ENCODE results near the gene ADAP1.

Gene ADAP1

DNA sequence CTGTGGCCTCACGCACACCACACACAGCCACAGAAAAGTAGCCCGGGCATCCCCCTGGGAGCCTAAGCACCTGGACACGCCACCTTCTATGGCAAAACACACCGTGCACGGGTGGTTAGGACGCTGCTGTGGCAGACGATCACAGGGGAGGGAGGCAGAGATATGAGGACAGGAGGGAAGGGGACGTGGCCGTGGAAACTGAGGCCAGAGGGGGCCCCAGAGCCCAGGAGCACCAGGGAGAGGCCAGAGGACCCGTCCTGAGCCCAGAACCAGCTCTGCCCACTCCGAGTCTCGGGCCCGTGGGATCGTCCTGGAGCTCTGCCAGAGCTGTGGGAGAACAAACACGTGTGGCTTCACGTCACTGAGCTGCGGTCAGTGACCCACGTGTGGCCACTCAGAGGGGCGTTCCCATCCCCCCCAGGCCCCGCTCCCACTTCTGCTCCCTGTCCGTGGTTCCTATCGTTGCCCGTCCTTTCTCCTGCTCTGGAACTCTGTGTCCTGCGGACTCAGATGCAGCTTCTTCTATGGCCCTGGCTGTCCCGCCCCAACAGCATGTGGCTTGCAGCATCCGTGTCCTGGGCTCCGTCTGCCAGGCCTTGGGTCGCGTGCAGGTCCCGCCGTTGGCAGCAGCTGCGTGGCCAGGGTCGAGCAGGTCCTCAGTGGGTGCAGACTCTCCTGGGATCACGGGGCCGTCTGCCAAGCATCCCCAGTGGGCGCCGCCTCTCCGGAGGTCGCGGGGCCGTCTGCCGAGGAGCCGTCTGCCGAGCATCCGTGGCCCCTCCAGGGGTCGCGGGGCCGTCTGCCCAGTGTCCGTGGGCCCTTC lies 47.1 kb downstream of the ADAP1 start:
- no peak for DNase-seq

DNA sequence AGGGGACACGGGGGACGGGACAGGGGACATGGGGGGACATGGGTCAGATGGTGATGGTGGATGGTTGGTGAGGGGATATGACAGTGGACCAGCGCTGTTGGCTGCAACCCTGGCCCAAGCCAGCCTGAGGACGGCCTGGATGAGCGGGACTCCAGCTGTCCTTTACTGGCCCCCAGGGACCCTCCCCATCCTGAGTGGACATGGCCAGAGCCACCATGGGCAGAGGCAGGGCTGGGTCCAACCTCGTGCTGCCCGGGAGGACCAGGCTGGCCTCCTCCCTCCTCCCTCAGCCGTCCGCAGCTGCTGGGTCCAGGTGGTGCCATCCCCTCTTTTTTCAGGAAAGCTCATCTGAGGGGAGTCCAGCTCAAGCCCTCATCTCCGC lies 47.7 kb downstream of the ADAP1 start:
- DNase-seq, result no peak

DNA sequence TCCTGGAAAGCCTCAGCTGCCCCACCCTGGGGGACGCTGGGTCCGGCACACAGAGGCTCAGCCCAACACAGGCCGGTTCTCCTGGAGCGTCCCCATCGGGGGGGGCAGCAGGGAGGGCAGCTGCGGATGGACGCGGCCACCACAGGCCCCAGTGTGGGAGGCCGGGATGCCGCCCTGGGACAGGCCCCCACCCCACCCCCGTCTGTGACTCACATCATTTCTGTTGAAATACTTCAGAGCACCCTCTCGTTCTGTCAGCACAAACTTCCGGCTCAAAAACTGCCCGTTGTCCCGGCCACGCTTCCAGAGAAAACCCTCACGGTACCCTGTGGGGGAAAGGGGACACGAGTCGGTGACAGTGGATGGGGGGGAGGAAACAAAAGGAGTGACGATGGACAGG lies 49.6 kb downstream of the ADAP1 start:
- DNase-seq, result no peak

DNA sequence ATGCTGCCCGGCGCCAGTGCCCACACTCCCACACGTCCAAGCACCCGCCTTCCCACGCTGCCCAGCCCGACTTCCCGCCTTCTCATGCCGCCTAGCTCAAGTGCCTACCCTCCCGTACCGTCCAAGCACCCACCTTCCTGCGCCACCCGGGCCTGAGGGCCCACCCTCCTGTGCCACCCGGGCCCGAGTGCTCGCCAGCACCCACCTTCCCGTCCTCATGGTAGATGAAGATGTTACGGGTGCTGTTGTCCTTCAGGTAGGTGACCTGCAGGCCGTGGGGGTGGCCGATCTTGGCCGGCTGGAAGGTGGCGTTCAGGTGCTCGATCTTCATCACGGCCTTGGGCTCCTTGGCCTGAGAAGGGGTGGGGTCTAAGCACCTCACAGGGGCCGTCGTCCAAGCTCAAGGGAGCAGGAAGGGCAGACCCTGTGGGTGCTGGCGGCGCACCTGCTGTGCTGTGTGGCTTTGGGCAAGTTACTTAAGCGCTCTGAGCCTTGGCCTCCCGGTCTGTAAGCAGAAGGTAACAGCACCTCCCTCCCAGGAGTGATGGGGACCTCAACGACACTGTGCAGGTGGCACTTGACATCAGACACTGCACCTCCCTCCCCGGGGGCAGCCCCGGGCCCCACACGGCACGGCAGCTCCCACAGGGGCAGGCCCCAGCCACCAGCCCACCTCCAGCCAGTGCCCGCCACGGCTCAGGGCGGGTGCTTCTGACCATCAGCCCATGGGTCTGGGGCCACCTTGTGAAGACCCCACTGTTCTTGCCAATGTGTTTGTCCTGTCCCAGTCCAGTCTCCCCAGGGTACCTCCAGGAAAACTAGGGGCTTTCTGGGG lies 50.3 kb downstream of the ADAP1 start:
- DNase-seq, result no peak

DNA sequence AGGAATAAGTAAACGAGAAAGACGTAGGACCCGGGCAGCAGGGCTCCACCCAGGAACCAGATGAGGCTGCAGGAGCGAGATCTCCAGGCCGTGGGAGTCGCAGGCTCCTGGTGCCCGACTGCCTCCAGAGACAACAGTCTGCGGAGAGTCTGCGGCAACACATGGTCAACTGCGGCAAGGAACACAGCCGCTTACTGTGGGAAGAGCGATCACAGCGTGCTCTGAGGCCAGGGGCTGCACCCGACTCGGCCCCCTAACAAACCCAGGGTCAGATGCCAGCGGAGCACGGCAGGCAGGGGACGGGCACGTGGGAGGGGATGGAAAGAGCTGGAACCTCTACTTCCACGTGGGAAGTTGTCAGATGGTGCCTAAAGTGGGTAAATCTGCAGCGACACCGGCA lies 51.5 kb downstream of the ADAP1 start:
- no peak for DNase-seq

DNA sequence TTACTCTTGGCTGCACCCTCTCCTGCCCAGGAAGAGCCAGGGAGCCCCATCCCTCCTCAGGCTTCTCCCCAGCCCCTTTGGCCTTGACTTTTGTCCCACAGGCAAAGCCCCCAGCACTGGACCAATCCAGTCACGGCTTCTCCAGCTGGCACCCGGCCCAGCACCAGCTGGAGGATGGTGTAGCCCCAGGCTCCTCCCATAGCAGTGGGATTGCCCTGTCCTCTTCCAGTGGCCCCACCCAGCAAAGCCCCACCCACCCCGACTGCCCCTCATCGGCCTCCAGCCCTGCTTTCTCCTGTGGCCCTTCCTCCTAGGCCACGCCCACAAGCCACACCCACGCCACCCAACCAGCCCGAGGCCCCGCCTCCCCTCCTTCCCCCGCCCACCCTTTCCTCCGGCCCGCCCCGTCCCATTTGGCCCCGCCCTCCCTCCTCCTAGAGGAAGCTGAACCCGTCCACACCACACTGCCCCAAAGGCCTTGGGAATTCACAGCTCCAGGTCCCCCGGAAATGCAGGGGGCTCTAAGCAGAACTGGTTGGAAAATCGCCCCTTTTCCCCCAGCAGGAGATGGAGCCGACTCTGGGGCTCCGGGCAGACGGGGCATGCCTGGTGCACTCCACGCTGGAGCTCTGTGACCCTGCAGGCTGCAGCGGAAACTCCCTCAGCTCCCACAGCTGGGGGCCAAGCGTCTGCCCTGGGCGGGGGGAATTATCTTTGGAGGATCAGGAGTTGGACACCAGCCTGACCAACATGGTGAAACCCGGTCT lies 52.9 kb downstream of the ADAP1 start:
- DNase-seq, result peak; percentile 59

DNA sequence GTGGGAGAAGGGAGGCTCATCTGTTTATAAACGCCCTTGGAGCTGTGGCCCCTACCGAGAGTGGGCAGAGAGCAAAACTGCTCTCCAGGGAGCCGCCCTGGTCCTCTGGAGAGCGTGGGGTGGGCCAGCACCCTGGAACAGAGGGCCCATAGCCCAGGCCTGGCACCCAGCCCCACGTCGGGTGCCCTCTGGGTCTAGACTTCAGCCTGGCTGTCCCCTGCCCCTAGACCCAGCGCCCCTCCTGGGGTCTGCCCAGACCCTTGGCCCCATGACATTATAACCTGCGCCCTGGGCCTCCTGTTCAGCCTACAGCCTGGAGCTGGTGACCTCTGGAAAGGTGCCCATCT lies 53.5 kb downstream of the ADAP1 start:
- DNase-seq, result no peak

DNA sequence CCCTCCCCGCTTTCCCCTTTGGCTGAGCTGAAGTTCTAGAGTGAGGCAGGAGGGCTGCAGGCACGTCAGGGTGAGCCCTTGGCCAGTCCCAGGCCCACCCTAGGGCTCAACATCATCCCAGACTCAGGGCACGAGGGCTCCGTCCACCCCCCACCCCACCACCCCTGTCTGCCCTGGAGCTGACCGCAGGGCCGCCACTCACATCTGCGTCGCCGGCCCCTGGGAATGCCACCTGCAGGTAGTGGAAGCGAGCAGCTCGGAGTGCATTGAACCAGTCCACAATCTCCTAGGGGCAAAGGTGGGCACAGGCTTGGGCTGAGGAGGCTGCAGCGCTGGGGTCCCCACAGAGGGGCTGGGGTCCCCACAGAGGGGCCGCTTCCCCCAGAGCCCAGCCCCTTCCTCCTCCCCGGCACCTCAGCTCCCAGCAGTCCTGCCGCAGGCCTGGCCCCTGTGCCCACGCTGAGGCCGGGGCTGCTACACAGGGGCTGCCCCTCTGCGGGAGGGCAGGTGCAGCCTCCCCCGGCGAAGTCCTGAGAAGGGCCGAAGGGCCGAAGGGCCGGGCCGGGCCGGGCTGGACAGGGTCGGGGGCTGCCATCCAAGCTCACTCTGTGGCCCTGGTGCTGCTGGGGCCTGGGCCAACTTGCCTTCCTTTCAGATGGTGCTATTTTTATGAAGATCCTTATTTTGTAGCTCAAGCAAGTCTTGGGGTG lies 54.0 kb downstream of the ADAP1 start:
- no peak for DNase-seq

DNA sequence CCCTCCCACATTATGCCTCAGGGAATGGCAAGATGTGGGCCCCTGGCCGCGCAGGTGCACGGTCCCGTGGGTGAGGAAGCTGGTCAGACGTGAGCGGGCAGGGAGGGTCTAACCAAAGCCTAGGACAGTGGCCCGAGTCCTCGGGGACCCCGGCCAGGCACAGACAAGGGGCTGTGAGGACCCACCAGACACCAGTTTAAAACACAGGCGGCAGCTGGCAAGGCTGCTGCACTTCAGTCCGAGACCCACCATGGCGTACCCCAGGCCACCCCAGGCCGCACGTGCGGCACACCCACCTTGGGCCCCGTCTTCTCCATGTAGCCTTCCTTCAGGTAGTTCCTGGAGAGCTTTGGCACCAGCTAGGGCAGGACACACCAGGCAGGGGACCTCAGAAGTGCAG lies 54.7 kb downstream of the ADAP1 start:
- no peak for DNase-seq

DNA sequence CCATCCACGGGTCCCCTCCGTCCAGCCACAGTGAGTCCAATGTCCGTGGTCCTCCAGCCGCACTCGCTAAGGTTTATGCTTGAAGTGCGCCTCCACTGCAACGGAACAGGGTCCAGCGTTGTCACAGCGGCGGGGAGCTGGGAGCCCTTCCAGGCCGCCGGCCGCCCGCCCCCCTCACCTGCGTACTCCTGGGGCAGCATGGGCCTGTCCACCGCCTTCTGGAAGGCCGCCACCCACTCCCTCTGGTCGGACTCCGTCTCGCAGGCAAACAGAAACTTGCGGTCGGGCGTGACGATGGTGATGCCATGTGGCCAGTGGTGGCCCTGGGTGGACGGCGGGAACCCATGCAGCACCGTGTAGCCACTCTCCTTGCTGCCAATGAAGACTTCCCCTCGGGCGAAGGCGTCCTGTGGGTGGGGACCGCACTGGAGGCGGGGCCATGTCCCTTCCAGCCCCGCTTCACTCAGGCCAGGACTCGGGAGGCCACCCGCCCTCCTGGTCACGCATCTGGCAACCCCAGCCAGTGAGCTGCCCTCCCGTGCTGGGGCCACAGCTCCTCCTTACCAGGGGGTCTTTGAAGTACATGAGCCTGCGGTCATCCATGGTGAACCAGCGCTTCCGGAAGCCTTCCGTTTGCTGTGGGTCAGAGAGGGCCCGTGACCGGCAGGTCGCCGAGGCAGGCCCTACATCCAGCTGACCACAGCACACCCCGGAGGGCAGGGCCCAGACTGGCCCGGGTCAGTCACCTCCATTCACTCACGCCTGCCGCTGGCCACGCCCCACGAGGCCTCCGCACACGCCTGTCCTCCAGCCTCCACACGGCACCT lies 55.4 kb downstream of the ADAP1 start:
- no peak for DNase-seq

DNA sequence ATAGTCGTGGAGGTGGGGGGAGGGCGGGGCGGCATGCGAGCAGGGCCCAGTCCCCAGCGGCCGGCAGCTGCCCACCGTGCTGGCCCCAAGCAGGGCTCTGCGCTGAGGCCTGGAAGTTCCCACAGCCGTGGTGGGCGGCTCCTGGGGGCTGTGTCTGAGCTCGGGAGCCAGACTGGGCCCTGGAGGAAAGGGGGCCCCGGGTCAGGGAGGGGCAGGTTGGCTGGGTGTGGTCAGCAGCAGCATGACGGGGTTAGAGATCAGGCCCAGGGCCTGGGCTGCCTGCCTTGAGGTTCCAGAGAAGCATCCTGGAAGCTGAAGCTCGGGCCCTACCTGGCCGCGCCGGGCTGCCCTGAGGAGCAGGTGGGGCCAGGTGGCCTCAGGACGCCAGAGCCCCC lies 56.0 kb downstream of the ADAP1 start:
- no peak for DNase-seq

DNA sequence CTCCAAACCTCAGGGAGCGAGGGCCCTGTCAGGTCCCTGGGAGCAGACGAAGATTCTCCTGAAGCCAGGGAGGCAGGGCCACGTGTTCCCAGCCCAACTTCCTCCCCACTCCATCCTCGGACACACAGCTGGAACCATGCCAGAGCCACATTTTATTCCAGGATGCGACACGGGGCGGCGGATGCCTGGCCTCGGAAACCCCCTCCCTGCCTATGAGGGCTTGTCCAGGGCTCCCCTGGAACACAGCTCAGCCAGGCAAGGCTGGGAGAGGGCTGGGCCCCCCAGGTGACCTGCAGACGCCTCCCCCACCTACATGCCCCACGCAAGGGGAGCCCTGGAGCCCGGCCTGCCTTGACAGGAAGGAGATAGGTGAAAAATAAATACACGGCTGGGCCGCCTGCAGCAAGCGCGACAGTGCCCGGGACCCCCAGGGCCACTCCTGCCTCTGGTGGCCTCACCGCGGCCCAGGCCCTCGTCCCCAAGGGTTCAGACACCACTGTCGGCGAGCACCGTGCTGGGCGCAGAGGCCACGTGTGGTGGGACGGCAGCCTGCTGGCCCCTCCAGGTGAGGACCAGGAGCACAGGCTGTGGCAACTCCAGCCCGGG lies 56.6 kb downstream of the ADAP1 start:
- no peak for DNase-seq

DNA sequence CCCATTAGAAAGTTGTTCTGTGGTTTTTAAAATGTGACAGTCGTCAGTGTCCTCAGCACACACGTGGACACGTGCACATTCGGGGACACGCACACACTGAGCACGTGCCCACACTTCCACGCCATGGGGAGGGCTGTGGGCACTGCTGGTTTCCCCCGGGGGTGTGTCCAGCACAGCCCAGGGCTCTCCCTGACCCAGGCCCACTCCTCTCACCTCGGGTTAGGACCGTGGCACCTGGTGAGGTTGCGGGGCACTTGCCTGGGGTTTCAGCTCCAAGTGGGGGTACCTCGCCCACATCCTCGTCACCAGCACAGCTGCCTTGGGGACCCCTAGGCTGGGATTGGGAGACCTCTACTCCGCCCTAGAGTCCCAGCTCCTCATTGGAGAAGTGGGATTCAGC lies 57.4 kb downstream of the ADAP1 start:
- no peak for DNase-seq

DNA sequence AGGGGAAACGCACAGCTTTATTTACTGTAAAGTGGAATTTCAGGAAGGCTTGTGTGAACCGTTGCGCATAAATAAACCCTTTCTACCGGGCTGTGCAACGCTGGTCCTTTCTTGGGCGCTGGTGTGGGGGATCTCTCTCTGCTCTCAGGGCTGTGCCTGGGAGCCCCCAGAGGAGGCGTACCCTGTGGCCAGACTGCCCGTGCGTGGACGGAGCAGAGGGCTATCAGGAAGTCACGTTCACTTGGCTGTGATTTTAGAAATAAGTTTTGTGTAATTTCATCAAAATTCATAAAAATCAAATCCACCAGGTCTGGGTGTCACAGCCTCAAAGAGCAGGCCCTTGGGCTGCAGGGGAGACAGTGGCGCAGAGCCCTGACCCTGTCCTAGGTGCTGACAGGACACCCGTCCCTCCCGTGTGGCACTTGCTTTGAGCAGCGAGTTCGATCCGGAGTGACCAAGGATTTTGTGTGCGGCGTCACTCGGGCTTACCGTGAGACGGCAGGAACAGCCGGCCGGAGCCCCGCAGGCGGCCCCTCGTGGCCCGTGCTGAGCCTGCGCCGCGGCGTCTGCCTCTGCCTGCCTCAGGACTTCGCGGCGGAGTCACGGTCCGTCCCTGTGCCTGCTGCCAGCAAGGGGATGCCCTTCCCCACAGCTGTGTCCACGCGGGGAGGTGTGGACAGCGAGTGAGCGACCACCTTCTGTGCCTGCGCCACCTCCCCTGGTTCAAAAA lies 58.0 kb downstream of the ADAP1 start:
- no peak for DNase-seq

DNA sequence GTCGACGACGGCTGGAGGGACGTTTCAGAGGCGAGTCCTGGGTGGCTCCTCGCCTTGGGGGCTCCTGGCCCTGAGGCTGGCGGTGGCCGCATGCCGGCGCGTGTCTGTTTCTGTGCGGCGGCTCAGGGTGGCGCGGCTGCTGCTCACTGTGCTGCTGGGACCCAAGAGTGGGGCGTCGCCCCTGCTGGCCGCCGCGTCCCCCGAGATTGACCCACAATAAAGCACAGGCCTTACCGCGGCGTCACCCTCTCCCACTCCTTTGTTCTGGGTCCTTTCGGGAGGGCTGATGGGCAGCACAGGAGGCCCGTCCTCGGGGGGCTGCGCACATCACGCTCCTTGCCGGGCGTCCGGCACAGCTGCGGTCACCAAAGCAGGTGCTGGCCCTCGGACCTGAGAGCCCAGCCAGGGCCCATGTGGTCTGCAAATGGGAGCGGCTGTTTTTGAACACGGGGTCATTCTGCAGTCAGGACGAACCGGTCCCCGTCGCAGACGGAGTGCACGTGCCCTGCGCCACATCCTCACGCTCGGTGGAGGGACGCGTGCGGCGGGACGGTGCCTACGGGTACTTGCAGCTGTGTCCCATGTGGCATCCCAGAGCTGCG lies 58.9 kb downstream of the ADAP1 start:
- no peak for DNase-seq

DNA sequence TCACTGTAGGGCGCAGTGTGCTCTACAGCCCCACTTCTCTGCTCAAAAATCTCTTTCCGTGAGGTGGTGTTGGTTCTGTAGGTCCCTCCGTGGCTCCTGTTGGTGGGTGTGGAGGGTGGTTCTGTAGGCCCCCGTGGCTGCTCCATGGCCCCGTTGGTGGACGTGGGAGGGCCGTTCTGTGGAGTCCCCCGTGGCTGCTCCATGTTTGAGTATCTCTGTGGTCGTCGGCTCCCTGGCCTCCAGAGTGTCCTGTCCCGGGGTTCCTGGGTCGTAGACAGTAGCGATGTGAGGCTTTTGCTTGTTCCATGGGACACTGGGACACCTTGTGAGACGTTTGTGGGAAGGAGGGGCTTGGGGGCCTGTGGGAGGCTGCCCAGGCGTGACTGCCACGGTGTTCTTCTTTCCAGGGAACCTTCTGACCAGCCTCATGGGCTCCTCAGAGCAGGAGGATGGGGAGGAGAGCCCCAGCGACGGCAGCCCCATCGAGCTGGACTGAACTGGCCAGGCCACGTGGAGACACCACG lies 59.5 kb downstream of the ADAP1 start:
- DNase-seq, result no peak

DNA sequence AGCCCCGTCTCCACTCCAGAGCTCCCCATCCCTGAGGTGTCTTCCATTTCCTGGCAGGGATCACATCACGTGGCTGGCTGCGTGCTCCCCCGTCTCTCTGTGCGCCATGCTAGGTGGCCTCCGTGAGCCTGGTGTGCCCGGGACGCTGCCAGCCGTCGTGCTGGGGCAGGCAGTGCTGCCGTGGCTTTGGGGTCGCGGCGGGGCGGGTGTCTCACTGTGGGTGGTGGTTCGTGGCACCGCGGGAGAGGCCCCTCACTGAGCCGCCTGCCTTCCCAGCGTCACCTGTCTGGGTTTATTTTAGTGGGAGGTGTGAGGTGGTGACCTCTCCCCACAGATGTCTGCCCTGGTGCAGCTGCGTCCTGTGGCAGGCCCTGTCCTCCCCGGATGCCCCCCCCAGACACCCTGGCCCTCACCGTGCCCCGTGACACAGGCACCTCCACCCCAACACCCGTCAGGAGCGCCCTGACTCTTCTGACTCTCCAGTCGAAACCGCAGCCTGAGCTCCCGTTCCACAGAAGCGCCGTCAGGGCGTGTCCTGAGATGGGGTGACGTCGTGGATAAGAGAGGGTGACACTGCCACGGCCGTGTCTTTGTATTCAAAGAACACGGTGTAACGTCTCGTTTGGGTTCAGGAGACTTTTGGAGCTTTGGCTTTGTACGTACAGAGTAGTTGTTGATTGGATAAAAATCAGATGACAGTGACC lies 60.2 kb downstream of the ADAP1 start:
- no peak for DNase-seq

DNA sequence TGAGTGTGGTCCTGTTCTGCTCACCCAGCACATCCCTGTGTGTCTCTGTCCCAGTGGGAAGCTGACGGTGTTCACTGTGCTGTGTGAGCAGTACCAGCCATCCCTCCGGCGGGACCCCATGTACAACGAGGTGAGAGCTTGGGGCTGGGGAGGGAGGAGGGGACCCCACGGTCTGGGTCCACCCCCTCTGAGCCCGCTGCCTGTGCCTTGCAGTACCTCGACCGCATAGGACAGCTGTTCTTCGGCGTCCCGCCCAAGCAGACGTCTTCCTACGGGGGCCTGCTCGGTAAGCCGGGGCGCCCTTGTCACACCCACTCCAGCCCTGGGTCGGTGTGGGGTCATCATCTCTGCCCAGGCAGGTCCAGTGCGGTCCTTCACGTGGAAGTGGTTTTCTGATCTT lies 60.8 kb downstream of the ADAP1 start:
- DNase-seq, result no peak
